ENCODE measurements around the gene ACO1.

ACO1 gene

DNA sequence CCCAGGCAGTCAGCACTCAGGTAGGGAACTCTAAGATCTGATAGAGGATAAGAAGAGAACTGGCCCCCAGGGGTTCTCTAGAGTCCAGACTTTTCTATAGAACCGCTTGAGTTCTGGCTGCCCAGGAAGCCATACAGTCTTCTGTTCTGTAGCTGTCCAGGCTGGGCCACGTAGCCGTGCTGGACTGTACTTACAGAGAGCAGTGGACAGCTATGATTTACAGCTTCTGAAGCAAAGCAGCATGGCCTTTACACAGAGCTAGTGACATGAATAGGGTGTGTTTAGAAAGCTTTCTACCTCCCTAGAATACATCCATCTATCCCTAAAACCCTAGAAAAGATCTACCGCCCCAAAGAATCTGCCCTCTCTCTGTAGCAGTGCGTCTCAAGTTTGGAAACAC is 57.2 kb downstream of the ACO1 start:
- H3K27ac ChIP-seq (ENCODE audit: extremely low read depth, low read depth, low read length): no peak overlapping the region
- TF ChIP-seq GLIS1 (tag by site-specific recombination; IDR thresholded peaks at IDR 0.05) (no peak), MYNN (tag by site-specific recombination; IDR thresholded peaks at IDR 0.05; ENCODE audit: borderline replicate concordance) (no peak), ZNF707 (tag by site-specific recombination; IDR thresholded peaks at IDR 0.05) (no peak), ZNF248 (tag by site-specific recombination; IDR thresholded peaks at IDR 0.05) (no peak), ZNF292 (tag by site-specific recombination; IDR thresholded peaks at IDR 0.05; ENCODE audit: borderline replicate concordance, low read depth) (no peak), ZNF549 (tag by site-specific recombination; IDR thresholded peaks at IDR 0.05) (no peak), MEIS1 (CRISPR knock-in tag; IDR thresholded peaks at IDR 0.05; ENCODE audit: borderline replicate concordance) (no peak), ZNF830 (tag by site-specific recombination; IDR thresholded peaks at IDR 0.05; ENCODE audit: low read depth) (no peak), ZNF623 (tag by site-specific recombination; IDR thresholded peaks at IDR 0.05) (no peak), ZNF239 (tag by site-specific recombination; IDR thresholded peaks at IDR 0.05) (no peak)
- TF ChIP-seq, protein P1, sequence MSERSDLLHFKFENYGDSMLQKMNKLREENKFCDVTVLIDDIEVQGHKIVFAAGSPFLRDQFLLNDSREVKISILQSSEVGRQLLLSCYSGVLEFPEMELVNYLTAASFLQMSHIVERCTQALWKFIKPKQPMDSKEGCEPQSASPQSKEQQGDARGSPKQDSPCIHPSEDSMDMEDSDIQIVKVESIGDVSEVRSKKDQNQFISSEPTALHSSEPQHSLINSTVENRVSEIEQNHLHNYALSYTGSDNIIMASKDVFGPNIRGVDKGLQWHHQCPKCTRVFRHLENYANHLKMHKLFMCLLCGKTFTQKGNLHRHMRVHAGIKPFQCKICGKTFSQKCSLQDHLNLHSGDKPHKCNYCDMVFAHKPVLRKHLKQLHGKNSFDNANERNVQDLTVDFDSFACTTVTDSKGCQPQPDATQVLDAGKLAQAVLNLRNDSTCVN (tag by site-specific recombination; optimal IDR thresholded peaks at IDR 0.05): no peak
- TF ChIP-seq, protein P2, sequence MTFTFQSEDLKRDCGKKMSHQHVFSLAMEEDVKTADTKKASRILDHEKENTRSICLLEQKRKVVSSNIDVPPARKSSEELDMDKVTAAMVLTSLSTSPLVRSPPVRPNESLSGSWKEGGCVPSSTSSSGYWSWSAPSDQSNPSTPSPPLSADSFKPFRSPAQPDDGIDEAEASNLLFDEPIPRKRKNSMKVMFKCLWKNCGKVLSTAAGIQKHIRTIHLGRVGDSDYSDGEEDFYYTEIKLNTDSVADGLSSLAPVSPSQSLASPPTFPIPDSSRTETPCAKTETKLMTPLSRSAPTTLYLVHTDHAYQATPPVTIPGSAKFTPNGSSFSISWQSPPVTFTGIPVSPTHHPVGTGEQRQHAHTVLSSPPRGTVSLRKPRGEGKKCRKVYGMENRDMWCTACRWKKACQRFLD (tag by site-specific recombination; IDR thresholded peaks at IDR 0.05): no peak
- TF ChIP-seq, protein P3, sequence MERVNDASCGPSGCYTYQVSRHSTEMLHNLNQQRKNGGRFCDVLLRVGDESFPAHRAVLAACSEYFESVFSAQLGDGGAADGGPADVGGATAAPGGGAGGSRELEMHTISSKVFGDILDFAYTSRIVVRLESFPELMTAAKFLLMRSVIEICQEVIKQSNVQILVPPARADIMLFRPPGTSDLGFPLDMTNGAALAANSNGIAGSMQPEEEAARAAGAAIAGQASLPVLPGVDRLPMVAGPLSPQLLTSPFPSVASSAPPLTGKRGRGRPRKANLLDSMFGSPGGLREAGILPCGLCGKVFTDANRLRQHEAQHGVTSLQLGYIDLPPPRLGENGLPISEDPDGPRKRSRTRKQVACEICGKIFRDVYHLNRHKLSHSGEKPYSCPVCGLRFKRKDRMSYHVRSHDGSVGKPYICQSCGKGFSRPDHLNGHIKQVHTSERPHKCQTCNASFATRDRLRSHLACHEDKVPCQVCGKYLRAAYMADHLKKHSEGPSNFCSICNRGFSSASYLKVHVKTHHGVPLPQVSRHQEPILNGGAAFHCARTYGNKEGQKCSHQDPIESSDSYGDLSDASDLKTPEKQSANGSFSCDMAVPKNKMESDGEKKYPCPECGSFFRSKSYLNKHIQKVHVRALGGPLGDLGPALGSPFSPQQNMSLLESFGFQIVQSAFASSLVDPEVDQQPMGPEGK (tag by site-specific recombination; IDR thresholded peaks at IDR 0.05): no peak
- CTCF ChIA-PET: interaction anchor here (0.7 to 2.4 kb wide), 3 partner anchors 9 to 138 kb away, joined by 3 to 13 read pairs (median 3); no protein-coding TSS in a partner anchor
- no peak overlapping the region for H3K4me3 ChIP-seq (ENCODE audit: low read depth, low read length)
- H3K4me1 ChIP-seq (ENCODE audit: control insufficient read depth, insufficient read depth, low read length): no peaks in the 10 kb centered on the region
- peaks cover 0 to 57% of the 10 kb centered on the region in 2 experiments; a peak in 2 of 3 replicates for H3K36me3 ChIP-seq (ENCODE audit: control insufficient read depth in 2 of 2, insufficient read depth in 1 of 2, low read length in 2 of 2)
- POLR2A ChIA-PET: no interaction called here
- no peaks in the 10 kb centered on the region for H3K9me3 ChIP-seq (ENCODE audit: control insufficient read depth, insufficient read depth, low read depth, low read length)

DNA sequence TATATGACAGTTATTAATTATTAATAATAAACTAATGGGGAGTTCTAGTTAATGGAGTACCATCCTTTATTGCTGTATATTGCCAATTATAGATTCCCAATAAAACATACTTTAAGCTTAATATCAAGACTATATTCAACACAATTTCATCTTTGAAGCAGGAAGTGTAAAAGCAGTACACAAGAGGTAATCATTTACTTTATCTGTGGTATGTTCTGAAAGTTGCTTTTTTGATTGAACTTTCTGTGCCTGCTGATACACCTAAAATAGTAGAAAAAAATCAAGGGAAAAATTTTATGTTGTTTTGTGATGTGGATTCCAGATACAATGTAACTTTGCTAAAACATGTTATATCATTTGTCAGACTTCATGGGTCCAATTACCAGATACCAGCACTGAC is 58.0 kb downstream of the ACO1 start:
- H3K4me1 ChIP-seq (ENCODE audit: control insufficient read depth, insufficient read depth, low read length): no peaks in the 10 kb centered on the region
- ChIA-PET POLR2A (no interaction called here), CTCF (interaction anchor here (0.8 to 2.4 kb wide), 2 partner anchors 10 to 137 kb away, joined by 3 to 13 read pairs; no protein-coding TSS in a partner anchor)
- no peak overlapping the region for H3K4me3 ChIP-seq (ENCODE audit: low read depth, low read length)
- H3K9me3 ChIP-seq (ENCODE audit: control insufficient read depth, insufficient read depth, low read depth, low read length): no peaks in the 10 kb centered on the region
- H3K36me3 ChIP-seq (ENCODE audit: control insufficient read depth in 2 of 2, insufficient read depth in 1 of 2, low read length in 2 of 2): peaks cover 0 to 54% of the 10 kb centered on the region in 2 experiments; a peak in 2 of 3 replicates
- no peak overlapping the region for H3K27ac ChIP-seq (ENCODE audit: extremely low read depth, low read depth, low read length)
- TF ChIP-seq ZNF600 (tag by site-specific recombination; IDR thresholded peaks at IDR 0.05) (no peak), SCRT1 (tag by site-specific recombination; IDR thresholded peaks at IDR 0.05; ENCODE audit: borderline replicate concordance) (no peak), SALL2 (tag by site-specific recombination; IDR thresholded peaks at IDR 0.05; ENCODE audit: borderline replicate concordance) (no peak), ZNF266 (tag by site-specific recombination; IDR thresholded peaks at IDR 0.05; ENCODE audit: low read depth) (no peak), MEIS1 (CRISPR knock-in tag; IDR thresholded peaks at IDR 0.05; ENCODE audit: borderline replicate concordance) (no peak), ZNF16 (tag by site-specific recombination; IDR thresholded peaks at IDR 0.05; ENCODE audit: low read depth) (no peak), ZNF121 (tag by site-specific recombination; IDR thresholded peaks at IDR 0.05) (no peak), ZNF426 (tag by site-specific recombination; IDR thresholded peaks at IDR 0.05) (no peak)
- TF ChIP-seq, protein P4, sequence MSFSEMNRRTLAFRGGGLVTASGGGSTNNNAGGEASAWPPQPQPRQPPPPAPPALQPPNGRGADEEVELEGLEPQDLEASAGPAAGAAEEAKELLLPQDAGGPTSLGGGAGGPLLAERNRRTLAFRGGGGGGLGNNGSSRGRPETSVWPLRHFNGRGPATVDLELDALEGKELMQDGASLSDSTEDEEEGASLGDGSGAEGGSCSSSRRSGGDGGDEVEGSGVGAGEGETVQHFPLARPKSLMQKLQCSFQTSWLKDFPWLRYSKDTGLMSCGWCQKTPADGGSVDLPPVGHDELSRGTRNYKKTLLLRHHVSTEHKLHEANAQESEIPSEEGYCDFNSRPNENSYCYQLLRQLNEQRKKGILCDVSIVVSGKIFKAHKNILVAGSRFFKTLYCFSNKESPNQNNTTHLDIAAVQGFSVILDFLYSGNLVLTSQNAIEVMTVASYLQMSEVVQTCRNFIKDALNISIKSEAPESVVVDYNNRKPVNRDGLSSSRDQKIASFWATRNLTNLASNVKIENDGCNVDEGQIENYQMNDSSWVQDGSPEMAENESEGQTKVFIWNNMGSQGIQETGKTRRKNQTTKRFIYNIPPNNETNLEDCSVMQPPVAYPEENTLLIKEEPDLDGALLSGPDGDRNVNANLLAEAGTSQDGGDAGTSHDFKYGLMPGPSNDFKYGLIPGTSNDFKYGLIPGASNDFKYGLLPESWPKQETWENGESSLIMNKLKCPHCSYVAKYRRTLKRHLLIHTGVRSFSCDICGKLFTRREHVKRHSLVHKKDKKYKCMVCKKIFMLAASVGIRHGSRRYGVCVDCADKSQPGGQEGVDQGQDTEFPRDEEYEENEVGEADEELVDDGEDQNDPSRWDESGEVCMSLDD (tag by site-specific recombination; IDR thresholded peaks at IDR 0.05): no peak
- TF ChIP-seq, protein P5, sequence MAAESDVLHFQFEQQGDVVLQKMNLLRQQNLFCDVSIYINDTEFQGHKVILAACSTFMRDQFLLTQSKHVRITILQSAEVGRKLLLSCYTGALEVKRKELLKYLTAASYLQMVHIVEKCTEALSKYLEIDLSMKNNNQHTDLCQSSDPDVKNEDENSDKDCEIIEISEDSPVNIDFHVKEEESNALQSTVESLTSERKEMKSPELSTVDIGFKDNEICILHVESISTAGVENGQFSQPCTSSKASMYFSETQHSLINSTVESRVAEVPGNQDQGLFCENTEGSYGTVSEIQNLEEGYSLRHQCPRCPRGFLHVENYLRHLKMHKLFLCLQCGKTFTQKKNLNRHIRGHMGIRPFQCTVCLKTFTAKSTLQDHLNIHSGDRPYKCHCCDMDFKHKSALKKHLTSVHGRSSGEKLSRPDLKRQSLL (tag by site-specific recombination; IDR thresholded peaks at IDR 0.05): no peak
